Heart left ventricle (tissue), 16 donors: ENCODE results near the gene CHCHD6. TPM values are rescaled to one million over a fixed set of nuclear protein-coding genes. Genes with fewer than 3 reads are reported as not detected.

Source experiments
- ATAC-seq, 4 donors: fragments of 200-7000 bp; cut with Tn5 transposase; one replicate each; pipeline ENCODE4 v1.9.1; 2020 to 2022; ENCODE audit warnings: moderate library complexity in 4 of 4, mild to moderate bottlenecking in 3 of 4, moderate number of reproducible peaks in 1 of 4
- DNase-seq, 5 donors: peaks; one replicate each; pipeline ENCODE4 v3.0.0-alpha.2; 2020
- H3K27ac ChIP-seq, 12 donors: fragments of 200-600 bp; sonication (generic) in 4 of 12; one replicate each; pipeline versions ENCODE4 v1.5.0 to v1.8.0; 2016 to 2022; ENCODE audit warnings: mild to moderate bottlenecking in 2 of 12
- H3K27me3 ChIP-seq, 9 donors: fragments of 200-600 bp; sonication (generic) in 2 of 9; one replicate each; pipeline versions ENCODE4 v1.5.1 to v1.8.0; 2016 to 2022; ENCODE audit warnings: mild to moderate bottlenecking in 3 of 9
- H3K36me3 ChIP-seq, 9 donors: fragments of 200-600 bp; sonication (generic) in 2 of 9; one replicate each; pipeline versions ENCODE4 v1.5.0 to v1.8.0; 2018 to 2022; ENCODE audit warnings: mild to moderate bottlenecking in 2 of 9
- H3K4me1 ChIP-seq, 12 donors: fragments of 200-600 bp; sonication (generic) in 4 of 12; one replicate each; pipeline versions ENCODE4 v1.5.0 to v1.8.0; 2016 to 2022; ENCODE audit warnings: mild to moderate bottlenecking in 3 of 12
- H3K4me3 ChIP-seq, 12 donors: fragments of 200-600 bp; sonication (generic) in 4 of 12; one replicate each; pipeline versions ENCODE4 v1.5.0 to v1.8.0; 2017 to 2022; ENCODE audit warnings: mild to moderate bottlenecking in 9 of 12, moderate library complexity in 4 of 12
- H3K9me3 ChIP-seq, 12 donors: fragments of 200-600 bp; sonication (generic) in 4 of 12; one replicate each; pipeline versions ENCODE4 v1.5.0 to v1.8.0; 2016 to 2022; ENCODE audit warnings: mild to moderate bottlenecking in 1 of 12
- POLR2A ChIP-seq, 2 donors: fragments of 450-650 bp; IDR thresholded peaks; one replicate each; pipeline ENCODE4 v1.6.1; 2017; ENCODE audit warnings: antibody characterized with exemption in 2 of 2, mild to moderate bottlenecking in 2 of 2, moderate library complexity in 2 of 2
- WGBS, 4 donors: extraction: QIAGEN DNeasy Blood & Tissue Kit in 2 of 4; methylation state at CpG; one replicate each; pipeline versions ENCODE4 v1.1.5 to v1.1.7; 2013 to 2018; 5-methylcytosine and 5-hydroxymethylcytosine counted together
- intact Hi-C, 10 donors: fragments of 100-400 bp; cut with DNase I; formaldehyde crosslinking; loops; one replicate each; pipeline versions ENCODE4 v1.11.1 to v1.14.2; 2022
- polyA plus RNA-seq, 2 donors: library from polyadenylated mRNA; stranded (reverse); fragments of 200-250 nt; gene quantifications; one replicate each; pipeline ENCODE4 v1.2.3, GENCODE V29; 2013
- total RNA-seq, 9 donors: library from RNA; depleted of rRNA in 2 of 9; stranded (reverse); fragments of >200 nt in 2 of 9; fragmentation: NEBNext Ultra II Directional in 3 of 9; extraction: Animal tissue kit (Norgen Biotek cat#: 25700) in 3 of 9; gene quantifications; one replicate each; pipeline versions ENCODE4 v1.1.0 to v1.2.4, GENCODE V29; 2016 to 2023
- TF ChIP-seq, protein P1 (sequence below), 12 donors: fragments of 200-600 bp; sonication (generic) in 4 of 12; IDR thresholded peaks; one replicate each; pipeline versions ENCODE4 v1.5.0 to v1.8.0; 2018 to 2022; ENCODE audit warnings: antibody characterized with exemption in 12 of 12, mild to moderate bottlenecking in 5 of 12
- donor health status: ischemic (EF 13 %, LVEDD 7.1; RV severe dilation, severe dysfunction).
- donor health status: healthy with polysubstance abuse.
- donor health status: DM: no; HTN: yes; CAD: no.
- donor health status: DM: no; HTN: no; CAD: no.
- donor health status: ischemic (EF 25% LVEDD 6.9; RV normal size, moderate dysfunction).
- donor health status: ischemic (EF 25% LVEDD 5.7; RV mildly dilated, moderate dysfunction).
- donor health status: healthy.
- donor health status: DM: yes; HTN: yes; CAD: no.
- donor health status: ischemic (EF 35%, LVEDD 5.7; RV mildly dilated, moderate dysfunction).
- donor health status: nonischemic (EF 11% LVEDD 7.7; RV severe dilation, severe dysfunction).
- donor health status: DM: yes; HTN: yes; CAD: no.
- donor health status: PGD.
- donor health status: ischemic (EF 29% LVEDD 5.4; RV normal size, mild dysfunction).
- donor health status: nonischemic (EF 23%, LVEDD 6.1; RV moderate dilation, normal function).

Gene CHCHD6
- total and polyA plus RNA-seq, 11 donors: 7.7 to 29.3 (median 11.6) TPM

DNA sequence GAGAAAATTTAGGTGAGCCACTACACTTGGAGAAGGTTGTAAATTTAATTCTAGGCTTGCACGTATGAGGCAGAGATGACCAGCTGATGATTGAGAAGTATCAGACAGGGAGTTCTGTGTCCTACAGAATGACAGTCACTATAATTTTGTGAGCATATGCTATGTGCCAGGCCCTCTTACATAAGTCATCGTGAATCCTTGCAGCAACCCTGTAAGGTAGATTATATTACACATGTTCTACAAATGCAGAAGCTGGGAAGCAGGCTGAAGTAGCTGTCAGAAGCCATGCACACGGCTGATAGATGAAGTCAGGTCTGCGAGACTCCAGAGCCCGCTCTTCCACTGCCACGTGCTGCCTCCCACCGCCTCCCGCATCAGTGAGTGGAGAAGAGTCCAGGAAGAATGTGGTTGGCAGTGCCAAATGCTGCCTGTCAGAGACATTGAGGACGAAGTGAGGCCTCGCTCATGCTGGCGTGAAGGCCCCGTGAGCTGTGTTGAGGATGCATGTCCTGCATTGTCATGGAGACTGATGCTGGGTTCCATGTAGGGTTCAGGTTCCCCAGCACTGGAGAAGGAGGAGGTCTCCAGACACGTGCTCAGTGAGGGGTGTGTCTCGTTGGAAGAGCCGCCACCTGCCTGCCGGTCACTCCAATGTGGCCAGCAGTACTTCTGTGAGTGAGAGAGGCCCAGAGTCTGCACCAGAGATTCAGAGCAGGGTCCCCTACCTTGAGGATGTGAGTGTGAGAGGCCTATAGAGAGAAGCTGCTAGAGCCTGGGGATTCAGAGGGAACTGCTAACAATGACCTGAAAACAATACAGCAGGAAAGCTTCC is 155.6 kb downstream of the CHCHD6 start:
- TF ChIP-seq, protein P1, sequence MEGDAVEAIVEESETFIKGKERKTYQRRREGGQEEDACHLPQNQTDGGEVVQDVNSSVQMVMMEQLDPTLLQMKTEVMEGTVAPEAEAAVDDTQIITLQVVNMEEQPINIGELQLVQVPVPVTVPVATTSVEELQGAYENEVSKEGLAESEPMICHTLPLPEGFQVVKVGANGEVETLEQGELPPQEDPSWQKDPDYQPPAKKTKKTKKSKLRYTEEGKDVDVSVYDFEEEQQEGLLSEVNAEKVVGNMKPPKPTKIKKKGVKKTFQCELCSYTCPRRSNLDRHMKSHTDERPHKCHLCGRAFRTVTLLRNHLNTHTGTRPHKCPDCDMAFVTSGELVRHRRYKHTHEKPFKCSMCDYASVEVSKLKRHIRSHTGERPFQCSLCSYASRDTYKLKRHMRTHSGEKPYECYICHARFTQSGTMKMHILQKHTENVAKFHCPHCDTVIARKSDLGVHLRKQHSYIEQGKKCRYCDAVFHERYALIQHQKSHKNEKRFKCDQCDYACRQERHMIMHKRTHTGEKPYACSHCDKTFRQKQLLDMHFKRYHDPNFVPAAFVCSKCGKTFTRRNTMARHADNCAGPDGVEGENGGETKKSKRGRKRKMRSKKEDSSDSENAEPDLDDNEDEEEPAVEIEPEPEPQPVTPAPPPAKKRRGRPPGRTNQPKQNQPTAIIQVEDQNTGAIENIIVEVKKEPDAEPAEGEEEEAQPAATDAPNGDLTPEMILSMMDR (IDR thresholded peaks at IDR 0.05): no peak
- TF ChIP-seq POLR2A (IDR thresholded peaks at IDR 0.05): no peak
- Histone ChIP-seq H3K4me1 (peaks cover 0 to 7% (median 0%) of the 10 kb centered on the region in 12 donors), H3K27me3 (no peaks in the 10 kb centered on the region), H3K27ac (no peak overlapping the region), H3K9me3 (no peaks in the 10 kb centered on the region), H3K4me3 (no peak overlapping the region), H3K36me3 (no peaks in the 10 kb centered on the region)
- whole genome bisulfite sequencing, 4 donors: 91 to 93% (median 92%) methylated on average over 16 of the region's 16 CpGs
- intact Hi-C loops: no loop called here
- ATAC-seq (peak in 1 of 4 donors; percentile 22), DNase-seq (no peak)

DNA sequence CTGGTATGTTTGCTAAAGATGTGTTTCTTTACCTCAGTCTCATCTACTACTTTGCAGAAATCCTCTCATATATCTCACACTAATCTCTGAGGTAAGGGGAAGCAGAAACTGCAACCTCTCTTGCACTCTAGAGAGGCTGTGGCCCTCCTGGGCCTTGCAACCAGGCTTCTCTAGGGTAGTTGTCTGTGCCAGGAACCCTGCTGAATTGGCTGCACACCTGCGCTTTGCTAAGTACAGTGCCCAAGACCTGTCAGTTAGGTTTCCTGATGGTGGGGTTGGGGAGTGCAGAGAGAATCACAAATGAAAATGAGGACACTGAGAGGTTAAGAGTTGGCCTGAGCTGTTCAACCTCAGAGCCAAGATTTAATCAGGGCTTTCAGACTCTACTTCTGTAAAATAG is 161.7 kb downstream of the CHCHD6 start:
- DNase-seq (no peak), ATAC-seq (no peak)
- 46 to 89% (median 55%) methylated on average over 1 of the region's 1 CpG for whole genome bisulfite sequencing, 4 donors
- TF ChIP-seq, protein P1 (IDR thresholded peaks at IDR 0.05): no peak
- no peak for TF ChIP-seq POLR2A (IDR thresholded peaks at IDR 0.05)
- Histone ChIP-seq H3K36me3 (no peaks in the 10 kb centered on the region), H3K4me1 (peaks cover 0 to 22% (median 7%) of the 10 kb centered on the region in 12 donors), H3K27ac (peak overlapping the region in 1 of 12 donors; percentile 20), H3K27me3 (no peaks in the 10 kb centered on the region), H3K4me3 (no peak overlapping the region), H3K9me3 (no peaks in the 10 kb centered on the region)
- intact Hi-C loops: no loop called here

DNA sequence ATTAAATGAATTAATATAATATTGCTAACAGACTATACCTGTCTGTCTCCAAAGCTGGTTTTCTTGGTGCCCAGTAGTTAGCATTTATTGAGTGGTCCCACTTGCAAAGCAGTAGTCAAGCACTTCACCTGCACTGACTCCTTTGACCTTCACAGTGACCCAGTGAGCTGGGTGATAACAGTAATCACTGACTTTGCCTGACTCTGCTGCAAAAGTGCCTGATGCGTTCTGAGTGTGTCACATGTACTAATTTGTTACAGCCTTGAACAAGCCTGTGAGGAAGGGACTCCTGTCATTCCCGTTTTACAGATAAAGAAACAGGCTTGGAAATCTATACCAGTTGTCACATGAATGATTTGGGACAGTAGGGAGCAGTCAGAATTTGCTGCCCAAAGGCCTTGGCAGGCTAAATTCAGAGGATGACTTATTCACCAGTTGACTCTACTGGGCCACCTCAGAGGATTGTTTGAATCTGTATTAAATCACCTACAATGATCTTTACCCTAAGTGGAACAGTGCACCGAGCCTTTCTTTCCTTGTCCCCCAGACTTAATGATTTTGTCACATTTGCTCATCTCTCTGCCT is 162.2 kb downstream of the CHCHD6 start:
- peak in 2 of 4 donors; percentile 51 to 73 for ATAC-seq
- TF ChIP-seq, protein P1 (IDR thresholded peaks at IDR 0.05): no peak
- no peak for TF ChIP-seq POLR2A (IDR thresholded peaks at IDR 0.05)
- H3K36me3 ChIP-seq: no peaks in the 10 kb centered on the region
- no peaks in the 10 kb centered on the region for H3K9me3 ChIP-seq
- H3K27ac ChIP-seq: peak overlapping the region in 1 of 12 donors; percentile 20
- DNase-seq: no peak
- intact Hi-C loops: no loop called here
- peaks cover 0 to 22% (median 7%) of the 10 kb centered on the region in 12 donors for H3K4me1 ChIP-seq
- H3K4me3 ChIP-seq: no peak overlapping the region
- WGBS, 4 donors: 49 to 70% (median 58%) methylated on average over 3 of the region's 3 CpGs
- H3K27me3 ChIP-seq: no peaks in the 10 kb centered on the region

DNA sequence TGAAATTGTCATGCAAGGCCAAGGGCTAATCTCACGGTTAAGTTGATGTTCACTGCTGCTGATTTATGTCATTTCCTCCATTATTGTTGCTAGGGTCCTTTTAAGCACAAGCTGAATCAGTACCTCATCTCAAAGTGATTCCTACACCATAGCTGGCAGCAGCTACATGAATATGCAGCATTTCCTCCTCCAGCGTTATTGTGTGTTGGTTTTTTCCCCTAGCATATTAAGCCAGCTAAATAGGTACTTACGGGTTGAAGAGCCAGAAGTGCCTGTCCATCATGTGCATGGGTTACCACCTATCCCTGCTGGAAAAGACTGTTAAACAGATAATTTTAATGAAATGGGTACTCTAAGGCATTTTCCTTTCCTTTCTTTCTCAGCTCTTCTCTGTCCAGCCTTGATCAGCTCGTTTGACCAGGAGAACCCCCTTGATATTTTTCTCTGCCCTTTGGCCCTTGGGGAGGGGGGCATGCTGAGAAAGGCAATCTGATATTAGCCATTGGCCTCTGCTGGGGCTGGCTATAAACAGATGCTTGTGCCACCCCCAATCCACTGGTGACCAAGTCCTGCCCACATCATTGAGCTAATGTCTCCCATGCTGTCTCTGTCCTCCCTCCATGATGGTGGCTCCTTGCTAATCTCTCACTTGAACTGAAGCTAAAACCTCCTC is 163.3 kb downstream of the CHCHD6 start:
- Histone ChIP-seq H3K9me3 (no peaks in the 10 kb centered on the region), H3K36me3 (peaks cover 0 to 3% (median 0%) of the 10 kb centered on the region in 9 donors), H3K4me3 (no peak overlapping the region), H3K4me1 (peaks cover 0 to 22% (median 7%) of the 10 kb centered on the region in 12 donors), H3K27ac (no peak overlapping the region), H3K27me3 (no peaks in the 10 kb centered on the region)
- DNase-seq: no peak
- intact Hi-C loops: no loop called here
- no peak for ATAC-seq
- no peak for TF ChIP-seq POLR2A (IDR thresholded peaks at IDR 0.05)
- TF ChIP-seq, protein P1 (IDR thresholded peaks at IDR 0.05): no peak
- WGBS, 4 donors: 62 to 71% (median 67%) methylated on average over 4 of the region's 4 CpGs
